ENCODE measurements around the gene S1PR1.

- TF ChIP-seq POLR2AphosphoS5 (IDR thresholded peaks at IDR 0.05): peak in 1 of 3 donors; percentile 72
- no peak for TF ChIP-seq CTCF (IDR thresholded peaks at IDR 0.05 in 8 of 11, conservative IDR thresholded peaks at IDR 0.05 in 3 of 11)
Measured at GRCh38 chr1:101264697-101265096, 27.9 kb downstream of the S1PR1 start.
